ENCODE data around the gene FGR. TPM values are rescaled to one million over a fixed set of nuclear protein-coding genes. Genes with fewer than 3 reads are reported as not detected.

Gene FGR
- total RNA-seq, 1 donor from 2014 or later = 28.6 TPM

- TF ChIP-seq CTCF (IDR thresholded peaks at IDR 0.05) = no peak
- Mint-ChIP-seq H3K27me3 (no peaks in the 10 kb centered on the region), H3K27ac (no peak overlapping the region), H3K9me3 (no peaks in the 10 kb centered on the region), H3K36me3 (ENCODE audit: low read depth) (no peaks in the 10 kb centered on the region), H3K4me1 (peaks cover 39% of the 10 kb centered on the region), H3K4me3 (no peak overlapping the region)
- POLR2A ChIA-PET = interaction anchor here (1.7 to 3.1 kb wide), 2 partner anchors 11 to 32 kb away, joined by 4 to 26 read pairs; no protein-coding TSS in a partner anchor
- CTCF ChIA-PET = interaction anchor here (1.9 to 3.0 kb wide), 3 partner anchors 10 to 164 kb away, joined by 8 to 26 read pairs (median 11); no protein-coding TSS in a partner anchor
- no peak for DNase-seq
- no peak for ATAC-seq (ENCODE audit: low read depth)
- intact Hi-C loops (cut with micrococcal nuclease) = no loop called here
These were observed 67.8 kb downstream of the FGR start for GRCh38 chr1:27567146-27567526.

GRCh38 chr1:27566462-27567145, 68.4 kb downstream of the FGR start:
- Mint-ChIP-seq H3K4me3 (no peak overlapping the region), H3K27me3 (no peaks in the 10 kb centered on the region), H3K27ac (no peak overlapping the region), H3K9me3 (no peaks in the 10 kb centered on the region), H3K36me3 (ENCODE audit: low read depth) (no peaks in the 10 kb centered on the region), H3K4me1 (peaks cover 40% of the 10 kb centered on the region)
- no peak for TF ChIP-seq CTCF (IDR thresholded peaks at IDR 0.05)
- ChIA-PET POLR2A (interaction anchor here (3.1 kb wide), 1 partner anchor 10 kb away, joined by 26 read pairs; no protein-coding TSS in a partner anchor), CTCF (interaction anchor here (1.4 to 3.0 kb wide), 3 partner anchors 9 to 10 kb away, joined by 4 to 26 read pairs (median 8); no protein-coding TSS in a partner anchor)
- no peak for ATAC-seq (ENCODE audit: low read depth)
- intact Hi-C loops (cut with micrococcal nuclease) = no loop called here
- DNase-seq = no peak

- ChIA-PET POLR2A (interaction anchor here (0.6 kb wide), 1 partner anchor 324 kb away, joined by 5 read pairs; no protein-coding TSS in a partner anchor), CTCF (interaction anchor here (0.6 to 1.5 kb wide), 3 partner anchors 9 to 65 kb away, joined by 3 to 4 read pairs (median 4); no protein-coding TSS in a partner anchor)
- no peaks in the 10 kb centered on the region for H3K9me3 Mint-ChIP-seq
- TF ChIP-seq CTCF (IDR thresholded peaks at IDR 0.05) = no peak
- H3K27me3 Mint-ChIP-seq = no peaks in the 10 kb centered on the region
- H3K4me3 Mint-ChIP-seq = no peak overlapping the region
- peaks cover 41% of the 10 kb centered on the region for H3K4me1 Mint-ChIP-seq
- intact Hi-C loops (cut with micrococcal nuclease) = no loop called here
- no peak overlapping the region for H3K27ac Mint-ChIP-seq
- ATAC-seq (ENCODE audit: low read depth) = no peak
- DNase-seq = no peak
- no peaks in the 10 kb centered on the region for H3K36me3 Mint-ChIP-seq (ENCODE audit: low read depth)
These were observed 70.0 kb downstream of the FGR start for GRCh38 chr1:27564710-27565649.

- intact Hi-C loops (cut with micrococcal nuclease) = no loop called here
- DNase-seq = no peak
- no peak overlapping the region for H3K4me3 Mint-ChIP-seq
- H3K27ac Mint-ChIP-seq = no peak overlapping the region
- CTCF ChIA-PET = interaction anchor here (1.5 kb wide), 1 partner anchor 43 kb away, joined by 4 read pairs; no protein-coding TSS in a partner anchor
- H3K9me3 Mint-ChIP-seq = no peaks in the 10 kb centered on the region
- POLR2A ChIA-PET = interaction anchor here (0.6 kb wide), 1 partner anchor 323 kb away, joined by 5 read pairs; no protein-coding TSS in a partner anchor
- H3K36me3 Mint-ChIP-seq (ENCODE audit: low read depth) = no peaks in the 10 kb centered on the region
- TF ChIP-seq CTCF (IDR thresholded peaks at IDR 0.05) = no peak
- no peak for ATAC-seq (ENCODE audit: low read depth)
- H3K4me1 Mint-ChIP-seq = peaks cover 34% of the 10 kb centered on the region
- H3K27me3 Mint-ChIP-seq = no peaks in the 10 kb centered on the region
These were observed 71.2 kb downstream of the FGR start for GRCh38 chr1:27563591-27564471.

Data from activated B cell treated with CpG ODN at 0.5 μM for 24 hours (primary cell).